HG02642 (cell line): ENCODE data around the gene TEX50.
"Not testable (repeated sequence)": the region's sequence is repeated elsewhere in the genome, so short reads cannot be mapped to it uniquely, and the experiment has no call there.

Source experiments
- ATAC-seq: cut with Tn5 transposase; IDR thresholded peaks from one replicate; pipeline ENCODE4 v1.9.1; 2021; ENCODE audit warnings: mild to moderate bottlenecking; ENCODE audit not compliant: unreplicated experiment, poor library complexity

TEX50 gene, protein sequence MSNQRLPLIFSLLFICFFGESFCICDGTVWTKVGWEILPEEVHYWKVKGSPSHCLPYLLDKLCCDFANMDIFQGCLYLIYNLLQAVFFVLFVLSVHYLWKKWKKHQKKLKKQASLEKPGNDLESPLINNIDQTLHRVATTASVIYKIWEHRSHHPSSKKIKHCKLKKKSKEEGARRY

DNA sequence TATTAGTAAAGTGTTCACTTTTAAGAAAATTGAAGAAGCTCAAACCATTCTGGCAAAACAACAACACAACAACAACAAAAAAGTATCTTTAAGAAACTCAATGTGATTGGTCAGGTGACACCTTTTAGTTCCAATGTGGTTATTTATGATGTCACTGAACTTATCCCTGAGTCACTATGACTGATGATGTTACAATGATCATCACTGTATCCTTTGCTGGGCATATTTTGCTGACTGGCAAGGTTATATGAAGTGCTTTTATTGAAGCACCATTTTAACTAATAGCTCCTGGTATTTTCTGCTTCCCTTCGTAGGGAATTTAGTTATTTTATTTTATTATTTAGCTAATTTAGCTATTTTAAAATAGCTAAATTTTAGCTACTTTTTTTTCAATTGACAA lies at the start of gene TEX50:
Gene TEX50 (plus strand): TSS at position 223 of the 400 bp plus-strand sequence. CDS start 184 bp downstream, outside the sequence.
- no peak for ATAC-seq

DNA sequence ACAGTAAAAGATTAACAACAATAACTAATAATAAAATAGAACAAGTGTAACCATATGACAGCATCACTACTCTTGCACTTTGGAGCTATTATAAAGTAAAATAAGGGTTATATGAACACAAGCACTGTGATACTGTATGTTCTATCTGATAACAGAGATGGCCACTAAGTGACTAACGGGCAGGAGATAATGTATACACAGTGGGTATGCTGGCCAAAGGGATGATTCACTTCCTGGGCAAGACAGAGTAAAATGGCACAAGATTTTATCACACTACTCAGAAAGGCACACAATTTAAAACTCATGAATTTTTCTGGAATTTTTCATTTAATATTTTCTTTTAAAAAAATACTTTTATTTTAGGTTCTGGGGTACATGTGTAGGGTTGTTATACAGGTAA lies 44.6 kb upstream of the TEX50 start:
- no peak for ATAC-seq

DNA sequence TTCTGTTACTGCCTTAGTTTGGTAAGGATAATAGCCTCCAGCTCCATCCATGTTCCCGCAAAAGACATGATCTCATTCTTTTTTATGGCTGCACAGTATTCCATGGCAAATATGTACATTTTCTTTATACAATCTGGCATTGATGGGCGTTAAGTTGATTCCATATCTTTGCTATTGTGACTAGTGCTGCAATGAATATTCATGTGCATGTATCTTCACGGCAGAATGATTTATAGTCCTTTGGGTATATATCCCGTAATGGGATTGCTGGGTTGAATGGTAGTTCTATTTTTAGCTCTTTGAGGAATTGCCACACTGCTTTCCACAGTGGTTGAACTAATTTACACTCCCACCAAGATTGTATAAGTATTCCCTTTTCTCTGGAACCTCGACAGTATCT lies 44.0 kb upstream of the TEX50 start:
- not testable (repeated sequence) for ATAC-seq

DNA sequence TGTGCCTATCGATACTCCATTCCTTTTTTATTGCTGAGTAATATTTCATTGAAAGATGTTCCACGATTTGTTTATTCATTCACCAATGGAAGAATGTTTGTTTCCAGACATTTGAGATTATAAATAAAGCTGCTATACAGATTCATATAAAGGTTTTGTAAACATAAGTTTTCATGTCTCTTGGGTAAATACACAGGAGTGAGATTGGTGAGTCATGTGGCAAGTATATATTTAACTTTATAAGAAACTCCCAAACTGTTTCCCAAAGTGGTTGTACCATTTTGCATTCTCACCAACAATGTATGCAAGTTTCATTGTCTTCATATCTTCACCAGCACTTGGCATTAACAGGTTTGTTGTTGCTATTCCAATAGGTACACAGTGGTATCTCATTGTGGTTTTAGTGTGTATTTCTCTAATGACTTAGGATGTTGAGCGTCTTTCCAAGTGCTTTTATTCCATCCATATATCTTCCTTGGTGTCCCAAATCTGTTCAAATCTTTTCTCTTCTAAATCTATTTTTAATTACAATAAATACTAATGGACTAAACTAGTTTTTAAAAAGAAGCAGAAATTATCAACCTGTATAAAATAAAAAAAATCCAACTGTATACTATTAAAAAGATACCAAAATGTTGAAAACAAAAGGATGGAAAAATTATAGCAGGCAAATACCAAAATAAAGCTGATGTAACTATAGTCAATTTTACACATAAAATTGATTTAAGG lies 38.9 kb upstream of the TEX50 start:
- ATAC-seq, result no peak

DNA sequence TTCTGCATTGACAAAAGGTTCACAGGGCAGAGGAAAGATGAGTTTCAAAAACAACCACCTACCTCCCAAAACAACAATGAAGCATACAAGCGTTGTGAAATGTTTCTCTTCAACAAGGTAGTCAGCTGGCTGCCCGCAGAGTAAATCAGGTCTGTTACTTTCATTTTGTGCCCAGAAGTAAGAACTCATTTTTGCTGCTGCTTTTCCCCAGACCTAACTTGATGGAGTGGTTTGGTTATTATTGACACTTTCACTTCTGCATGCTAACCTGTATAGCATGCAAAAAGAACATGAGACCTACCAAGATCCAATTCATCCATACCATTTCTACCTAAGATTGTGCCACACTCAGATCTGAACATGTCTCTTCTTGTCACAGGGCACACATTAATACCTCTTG lies 33.5 kb upstream of the TEX50 start:
- ATAC-seq, result no peak

DNA sequence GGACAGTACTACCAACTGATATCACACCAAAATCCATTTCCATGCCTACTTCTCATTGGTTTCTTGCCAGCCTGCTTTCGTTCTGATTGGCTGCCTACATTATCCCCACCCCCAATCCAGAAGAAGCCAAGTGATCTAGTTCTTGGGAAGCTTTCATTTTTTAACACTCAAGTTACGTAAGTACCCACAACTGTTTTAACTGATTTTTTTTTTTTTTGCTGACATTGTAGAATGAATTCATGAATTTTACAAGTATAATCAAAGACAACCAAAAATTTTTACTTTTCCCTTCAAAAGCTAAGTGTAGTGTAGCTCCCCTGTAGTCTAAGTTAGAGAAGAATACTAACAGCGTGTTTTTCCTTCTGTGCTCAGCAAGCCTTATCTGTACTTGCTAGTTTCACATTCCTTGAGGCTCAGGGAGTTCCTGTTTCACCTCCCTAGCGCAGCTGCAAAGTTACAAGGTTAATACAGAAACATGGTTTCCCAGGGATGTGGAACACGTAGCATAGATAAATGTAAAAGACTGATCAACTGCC lies 32.0 kb upstream of the TEX50 start, which contains the start of gene SLC9C2:
Gene SLC9C2 (minus strand): TSS at position 17 of the 536 bp plus-strand sequence. CDS start 1,296 bp downstream, outside the sequence.
- ATAC-seq, result no peak

DNA sequence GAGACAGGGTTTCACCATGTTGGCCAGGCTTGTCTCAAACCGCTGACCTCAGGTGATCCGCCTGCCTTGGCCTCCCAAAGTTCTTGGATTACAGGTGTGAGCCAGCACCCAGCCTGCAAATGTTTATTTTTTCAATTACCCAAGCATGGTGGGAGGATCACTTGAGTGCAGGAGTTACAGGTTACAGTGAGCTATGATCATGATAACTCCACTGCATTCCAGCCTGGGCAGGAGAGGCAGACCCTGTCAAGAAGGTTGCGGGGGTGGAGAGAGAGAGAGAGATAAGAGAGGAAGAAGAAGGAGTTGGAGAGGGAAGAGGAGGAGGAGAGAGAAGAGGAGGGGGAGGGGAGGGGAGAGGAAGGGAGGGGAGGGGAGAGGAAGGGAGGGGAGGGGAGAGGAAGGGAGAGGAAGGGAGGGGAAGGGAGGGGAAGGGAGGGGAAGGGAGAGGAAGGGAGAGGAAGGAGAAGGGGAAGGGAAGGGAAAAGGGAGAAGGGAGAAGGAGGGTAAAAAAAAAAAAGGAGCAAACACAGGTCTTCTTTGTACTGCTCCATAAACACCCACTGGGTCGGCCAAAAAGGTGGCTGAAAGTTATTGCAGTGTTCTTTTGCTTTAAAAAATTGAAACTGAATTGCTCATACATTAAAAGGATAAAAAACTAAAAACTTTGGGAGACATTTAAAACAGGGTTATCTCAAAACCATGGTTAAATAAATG lies 26.5 kb upstream of the TEX50 start:
- no peak for ATAC-seq

DNA sequence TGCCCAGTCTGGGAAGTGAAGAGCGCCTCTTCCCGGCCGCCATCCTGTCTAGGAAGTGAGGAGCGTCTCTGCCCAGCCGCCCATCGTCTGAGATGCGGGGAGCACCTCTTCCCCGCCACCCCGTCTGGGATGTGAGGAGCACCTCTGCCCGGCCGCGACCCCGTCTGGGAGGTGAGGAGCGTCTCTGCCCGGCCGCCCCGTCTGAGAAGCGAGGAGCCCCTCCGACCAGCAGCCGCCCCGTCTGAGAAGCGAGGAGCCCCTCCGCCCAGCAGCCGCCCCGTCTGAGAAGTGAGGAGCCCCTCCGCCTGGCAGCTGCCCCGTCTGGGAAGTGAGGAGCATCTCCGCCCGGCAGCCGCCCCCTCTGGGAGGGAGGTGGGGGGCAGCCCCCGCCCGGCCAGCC lies 22.1 kb upstream of the TEX50 start:
- ATAC-seq, result not testable (repeated sequence)

DNA sequence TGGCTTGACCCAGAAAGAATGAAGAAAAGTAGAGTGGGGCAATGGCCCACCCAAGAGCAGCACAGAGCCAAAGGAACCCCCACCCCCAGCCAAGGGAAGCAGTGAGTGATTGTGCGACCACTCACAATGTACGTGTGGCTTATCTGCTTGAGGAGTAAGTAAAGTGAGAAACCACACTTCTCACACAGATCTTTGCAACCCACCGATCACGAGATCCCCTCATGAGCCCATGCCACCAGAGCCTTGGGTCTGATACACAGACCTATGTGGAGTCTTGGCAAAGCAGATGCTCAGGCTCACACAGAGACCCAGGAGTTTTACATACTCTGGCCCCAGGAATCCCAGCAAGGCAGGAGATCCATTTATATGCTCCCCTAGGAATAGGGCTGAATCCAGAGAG lies 18.3 kb upstream of the TEX50 start:
- no peak for ATAC-seq

DNA sequence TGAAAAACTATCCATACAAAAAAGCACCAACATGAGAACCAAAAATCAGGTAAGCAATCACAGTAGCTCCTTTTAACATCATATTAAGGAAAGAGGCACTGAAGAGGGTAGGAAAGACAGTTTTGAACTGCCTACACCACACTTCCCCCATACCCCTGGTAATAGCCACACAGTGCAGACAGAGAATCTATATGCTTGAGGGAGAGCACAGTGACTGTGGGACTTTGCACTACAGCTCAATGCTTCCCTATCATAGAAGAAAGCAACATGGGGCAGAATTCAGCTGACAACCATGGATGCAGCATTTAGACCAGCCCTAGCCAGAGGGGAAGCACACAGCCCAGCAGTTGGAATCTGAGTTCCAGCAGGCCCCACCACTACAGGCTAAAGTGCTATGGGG lies 7.9 kb upstream of the TEX50 start:
- no peak for ATAC-seq

DNA sequence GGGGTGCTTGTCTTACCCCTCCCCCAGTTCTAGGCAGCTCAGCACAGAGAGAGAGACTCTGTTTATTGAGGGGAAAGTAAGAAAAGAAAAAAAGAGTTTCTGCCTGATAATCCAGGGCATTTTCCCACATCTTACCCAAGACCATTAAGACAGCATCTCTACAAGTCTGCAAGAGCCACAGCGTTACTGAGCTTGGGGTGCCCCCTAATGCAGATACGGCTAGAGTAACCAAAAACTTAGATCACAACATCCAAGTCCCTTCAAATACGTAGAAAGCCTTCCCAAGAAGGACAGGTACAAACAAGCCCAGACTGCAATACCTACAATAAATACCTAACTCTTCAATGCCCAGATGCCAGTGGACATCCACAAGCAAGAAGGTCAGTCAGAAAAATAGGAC lies 6.2 kb upstream of the TEX50 start:
- no peak for ATAC-seq

DNA sequence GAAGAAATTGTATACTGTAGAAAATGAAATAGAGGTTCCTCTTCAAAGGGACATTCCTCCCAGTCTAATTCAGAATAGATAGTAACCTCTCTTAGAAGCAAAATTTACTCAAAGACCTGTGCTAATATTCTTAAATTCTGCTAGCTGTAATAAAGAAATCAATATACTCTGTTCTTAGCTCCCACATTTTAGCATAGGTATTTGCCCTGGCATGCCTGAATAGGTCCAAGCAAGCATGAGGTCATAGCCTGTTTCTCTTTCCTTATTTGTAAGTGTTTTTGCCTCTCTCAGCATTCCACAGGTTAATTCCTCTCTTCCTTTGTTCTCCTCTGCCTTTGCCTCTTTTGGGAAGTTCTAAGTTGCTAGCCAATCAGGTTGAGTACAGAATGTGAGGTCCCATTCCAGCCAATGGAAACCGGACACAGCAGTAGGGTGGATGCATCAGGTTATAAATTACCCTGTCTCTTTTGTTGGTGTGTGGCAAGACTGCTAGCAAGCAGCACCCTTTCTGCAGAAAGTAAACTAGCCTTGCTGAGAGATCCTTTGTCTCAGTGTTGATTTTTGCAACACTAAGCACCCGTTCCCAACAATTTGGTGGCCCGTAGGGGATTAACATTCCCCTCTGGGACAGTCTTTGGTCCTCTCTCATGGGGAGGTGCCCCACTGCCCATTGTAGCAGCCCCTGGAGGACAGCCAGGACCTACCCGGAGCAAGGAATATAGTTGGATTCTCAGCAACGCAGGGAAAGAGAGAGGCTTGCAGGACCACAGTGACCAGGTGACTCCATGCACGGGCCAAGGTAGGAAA lies 2.3 kb downstream of the TEX50 start:
- not testable (repeated sequence) for ATAC-seq

DNA sequence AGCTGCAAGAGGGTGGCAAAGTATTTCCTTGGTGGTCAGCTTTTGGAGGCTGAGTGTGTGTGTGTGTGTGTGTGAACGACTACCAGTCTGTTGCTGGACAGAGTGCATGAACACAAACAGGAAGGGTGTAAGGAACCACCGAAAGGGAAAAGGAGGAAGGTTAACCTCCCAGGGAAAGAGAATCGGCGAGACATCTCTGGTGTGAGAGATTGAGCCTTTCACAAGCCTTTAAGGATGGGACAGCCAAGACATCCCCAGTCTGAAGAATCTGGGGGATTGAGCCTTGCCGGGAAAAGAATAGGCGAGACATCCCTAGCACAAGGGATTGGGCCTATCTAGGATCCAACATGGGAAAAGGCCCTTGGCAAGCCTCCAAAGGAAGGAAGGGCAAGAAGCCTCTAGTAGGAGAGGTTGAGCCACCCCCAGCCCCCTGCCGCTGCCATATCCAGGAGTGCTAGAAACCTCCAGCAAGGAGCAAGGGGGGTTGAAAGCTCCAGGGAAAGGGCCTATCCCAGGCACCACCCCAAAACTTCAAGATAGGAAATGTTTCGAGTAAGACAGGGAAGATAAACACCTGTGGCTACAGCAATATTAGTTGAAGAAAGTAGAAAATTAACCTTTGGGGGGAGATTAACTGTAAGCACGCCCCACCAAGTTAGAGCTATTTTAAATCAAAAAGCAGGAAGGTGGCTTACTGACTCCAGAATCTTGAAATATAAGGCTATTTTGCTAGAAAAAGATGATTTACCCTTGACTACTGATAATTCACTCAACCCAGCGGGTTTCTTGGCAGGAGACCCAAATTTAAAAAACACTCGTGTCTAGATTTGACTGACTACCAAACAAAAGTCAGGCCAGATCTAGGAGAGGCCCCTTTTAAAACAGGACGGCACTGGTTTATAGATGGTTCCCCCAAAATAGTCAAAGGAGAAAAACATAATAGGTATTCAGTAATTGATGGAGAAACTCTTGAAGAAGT lies 3.2 kb downstream of the TEX50 start:
- ATAC-seq, result no peak

DNA sequence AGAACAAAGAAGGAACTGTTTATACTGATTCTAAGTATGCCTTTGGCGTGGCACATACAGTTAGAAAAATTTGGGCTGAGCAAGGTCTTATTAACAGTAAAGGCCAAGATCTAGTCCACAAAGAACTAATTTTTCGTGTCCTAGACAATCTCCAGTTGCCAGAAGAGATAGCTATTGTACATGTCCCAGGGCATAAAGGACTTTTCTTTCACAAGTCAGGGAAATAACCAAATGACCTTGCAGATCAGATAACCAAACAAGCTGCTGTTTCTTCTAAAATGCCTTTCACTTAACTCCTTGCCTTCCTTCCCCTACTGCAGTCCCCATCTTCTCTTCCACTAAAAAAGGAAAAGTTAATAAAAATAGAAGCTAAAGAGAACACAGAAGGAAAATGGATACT lies 4.0 kb downstream of the TEX50 start:
- no peak for ATAC-seq

DNA sequence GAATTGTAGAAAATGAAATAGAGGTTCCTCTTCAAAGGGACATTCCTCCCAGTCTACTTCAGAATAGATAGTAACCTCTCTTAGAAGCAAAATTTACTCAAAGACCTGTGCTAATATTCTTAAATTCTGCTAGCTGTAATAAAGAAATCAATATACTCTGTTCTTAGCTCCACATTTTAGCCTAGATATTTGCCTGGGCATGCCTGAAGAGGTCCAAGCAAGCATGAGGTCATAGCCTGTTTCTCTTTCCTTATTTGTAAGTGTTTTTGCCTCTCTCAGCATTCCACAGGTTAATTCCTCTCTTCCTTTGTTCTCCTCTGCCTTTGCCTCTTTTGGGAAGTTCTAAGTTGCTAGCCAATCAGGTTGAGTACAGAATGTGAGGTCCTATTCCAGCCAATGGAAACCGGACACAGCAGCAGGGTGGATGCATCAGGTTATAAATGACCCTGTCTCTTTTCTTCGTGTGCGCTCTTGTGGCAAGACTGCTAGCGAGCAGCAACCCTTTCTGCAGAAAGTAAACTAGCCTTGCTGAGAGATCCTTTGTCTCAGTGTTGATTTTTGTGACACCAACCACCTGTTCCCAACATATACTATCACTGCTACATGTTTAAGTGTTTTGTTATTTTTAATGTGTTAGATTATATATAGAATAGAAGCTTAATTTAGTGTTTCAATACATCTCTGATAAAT lies 7.5 kb downstream of the TEX50 start:
- not testable (repeated sequence) for ATAC-seq

DNA sequence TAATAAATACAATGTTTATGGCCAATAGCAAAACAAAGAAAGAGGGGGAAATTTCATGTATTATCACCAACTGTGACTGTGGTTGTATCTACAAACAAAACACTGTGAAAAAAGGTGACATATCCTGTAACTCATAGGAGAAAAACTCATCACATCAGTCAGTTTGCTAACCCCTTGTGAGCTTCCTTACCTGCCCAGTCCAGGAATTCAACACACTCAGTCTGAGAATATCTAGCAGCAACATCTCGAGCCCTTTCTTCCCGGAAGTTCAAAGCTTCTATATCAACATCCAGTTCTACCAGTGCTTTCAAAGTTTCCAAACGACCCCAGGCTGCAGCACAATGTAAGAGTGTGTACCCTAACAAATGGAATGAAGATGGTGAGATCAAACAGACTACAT lies 11.5 kb downstream of the TEX50 start:
- ATAC-seq, result no peak

DNA sequence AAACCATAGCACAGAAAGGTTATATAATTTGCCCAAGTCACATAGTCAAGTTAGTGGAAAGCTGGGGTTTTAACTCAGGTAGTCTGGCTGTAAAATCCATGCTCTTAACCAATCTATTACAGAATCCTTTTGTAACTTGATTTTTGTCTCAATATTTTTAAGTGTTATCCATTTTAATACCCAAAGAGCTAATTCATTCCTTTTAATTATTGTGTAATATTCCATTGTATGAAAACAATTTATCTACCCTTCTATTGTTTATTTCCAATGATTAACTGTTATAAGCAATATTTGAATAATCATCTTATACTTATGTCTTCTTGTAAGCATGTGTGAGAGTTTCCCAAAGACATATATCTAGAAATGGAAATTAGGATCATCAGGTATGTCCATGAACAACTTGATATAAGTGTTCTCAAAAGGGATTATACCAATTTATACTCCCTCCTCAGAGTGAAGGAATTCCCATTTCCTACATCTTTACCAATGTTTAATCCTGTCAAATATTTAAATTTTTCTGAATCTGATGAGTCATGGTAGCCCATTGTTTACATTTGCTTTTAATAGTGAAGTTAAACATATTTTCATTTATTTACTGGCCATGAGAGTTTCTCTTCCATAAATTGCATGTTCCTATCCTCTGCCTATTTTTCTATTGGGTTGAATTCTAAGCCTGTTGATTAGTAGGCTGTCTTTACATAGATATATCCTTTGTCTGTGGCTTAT lies 13.9 kb downstream of the TEX50 start:
- no peak for ATAC-seq

DNA sequence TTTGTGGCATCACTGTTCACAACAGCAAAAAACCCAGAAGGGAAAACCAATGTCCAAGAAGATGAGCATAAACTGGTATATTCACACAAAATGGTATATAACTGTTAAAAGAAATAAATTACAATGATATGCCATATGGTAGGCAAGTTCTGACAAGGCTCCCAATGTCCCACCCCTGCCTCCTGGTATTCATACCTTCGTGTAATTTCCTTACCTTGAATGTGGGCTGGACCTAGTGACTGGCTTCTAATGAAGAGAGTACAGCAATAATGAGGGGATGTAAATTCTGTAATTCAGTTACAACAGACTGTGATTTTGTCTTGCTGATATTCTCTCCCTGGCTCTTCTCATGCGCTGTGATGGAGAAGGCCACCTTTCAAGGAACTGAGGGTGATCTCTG lies 25.2 kb downstream of the TEX50 start:
- no peak for ATAC-seq
